Measurements from ENCODE around the gene FAM47E.
"Not testable (repeated sequence)": the region's sequence is repeated elsewhere in the genome, so short reads cannot be mapped to it uniquely, and the experiment has no call there.

FAM47E gene

GRCh38 chr4:76270244-76271175, 19.0 kb downstream of the FAM47E start:
- DNase-seq: no peak

- no peak for DNase-seq
Measured at GRCh38 chr4:76271248-76271647, 19.7 kb downstream of the FAM47E start.

- no peak for DNase-seq
Measured at GRCh38 chr4:76272073-76272472, 20.6 kb downstream of the FAM47E start.

- DNase-seq: no peak
Measured at GRCh38 chr4:76272582-76272981, 21.1 kb downstream of the FAM47E start.

GRCh38 chr4:76272999-76273398, 21.5 kb downstream of the FAM47E start:
- no peak for DNase-seq

- DNase-seq: no peak
Measured at GRCh38 chr4:76275486-76276124, 24.1 kb downstream of the FAM47E start.

GRCh38 chr4:76276813-76277212, 25.3 kb downstream of the FAM47E start:
- no peak for DNase-seq

- no peak for DNase-seq
Measured at GRCh38 chr4:76277667-76278066, 26.1 kb downstream of the FAM47E start.

- DNase-seq: no peak
Measured at GRCh38 chr4:76278583-76278982, 27.1 kb downstream of the FAM47E start.

- no peak for DNase-seq
Measured at GRCh38 chr4:76279462-76279861, 27.9 kb downstream of the FAM47E start.

- DNase-seq: no peak
Measured at GRCh38 chr4:76280488-76281441, 29.2 kb downstream of the FAM47E start.

GRCh38 chr4:76281594-76281993, 30.1 kb downstream of the FAM47E start:
- DNase-seq: not testable (repeated sequence)

- DNase-seq: no peak
Measured at GRCh38 chr4:76282941-76283689, 31.6 kb downstream of the FAM47E start.

- DNase-seq: no peak
Measured at GRCh38 chr4:76283900-76284299, 32.4 kb downstream of the FAM47E start.

- DNase-seq: not testable (repeated sequence)
Measured at GRCh38 chr4:76287811-76288210, 36.3 kb downstream of the FAM47E start.

GRCh38 chr4:76292730-76293129, 41.2 kb downstream of the FAM47E start:
- no peak for DNase-seq

- no peak for DNase-seq
Measured at GRCh38 chr4:76293772-76294171, 42.3 kb downstream of the FAM47E start.

- DNase-seq: no peak
Measured at GRCh38 chr4:76296286-76296820, 44.8 kb downstream of the FAM47E start.

- no peak for DNase-seq
Measured at GRCh38 chr4:76298227-76298626, 46.7 kb downstream of the FAM47E start.

GRCh38 chr4:76300012-76300411, 48.5 kb downstream of the FAM47E start:
- no peak for DNase-seq

GRCh38 chr4:76301068-76301774, 49.7 kb downstream of the FAM47E start:
- DNase-seq: no peak

Measured in right kidney (tissue), 1 donor.